GM12874 (cell line): ENCODE results near the gene ECI2.

Source experiments
- TF ChIP-seq, protein P1 (sequence below): IDR thresholded peaks from 2 replicates; pipeline ENCODE4 v1.5.1; 2011; ENCODE audit warnings: low read depth, mild to moderate bottlenecking, control low read depth, low read length, moderate library complexity; ENCODE audit not compliant: insufficient read depth

The ECI2 gene, protein sequence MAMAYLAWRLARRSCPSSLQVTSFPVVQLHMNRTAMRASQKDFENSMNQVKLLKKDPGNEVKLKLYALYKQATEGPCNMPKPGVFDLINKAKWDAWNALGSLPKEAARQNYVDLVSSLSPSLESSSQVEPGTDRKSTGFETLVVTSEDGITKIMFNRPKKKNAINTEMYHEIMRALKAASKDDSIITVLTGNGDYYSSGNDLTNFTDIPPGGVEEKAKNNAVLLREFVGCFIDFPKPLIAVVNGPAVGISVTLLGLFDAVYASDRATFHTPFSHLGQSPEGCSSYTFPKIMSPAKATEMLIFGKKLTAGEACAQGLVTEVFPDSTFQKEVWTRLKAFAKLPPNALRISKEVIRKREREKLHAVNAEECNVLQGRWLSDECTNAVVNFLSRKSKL

GRCh38 chr6:4134841-4135664 lies at the start of gene ECI2:
TSS of gene ECI2 (minus strand) at chr6:4135575. CDS start at chr6:4135560, 15 bp downstream.
- TF ChIP-seq, protein P1, sequence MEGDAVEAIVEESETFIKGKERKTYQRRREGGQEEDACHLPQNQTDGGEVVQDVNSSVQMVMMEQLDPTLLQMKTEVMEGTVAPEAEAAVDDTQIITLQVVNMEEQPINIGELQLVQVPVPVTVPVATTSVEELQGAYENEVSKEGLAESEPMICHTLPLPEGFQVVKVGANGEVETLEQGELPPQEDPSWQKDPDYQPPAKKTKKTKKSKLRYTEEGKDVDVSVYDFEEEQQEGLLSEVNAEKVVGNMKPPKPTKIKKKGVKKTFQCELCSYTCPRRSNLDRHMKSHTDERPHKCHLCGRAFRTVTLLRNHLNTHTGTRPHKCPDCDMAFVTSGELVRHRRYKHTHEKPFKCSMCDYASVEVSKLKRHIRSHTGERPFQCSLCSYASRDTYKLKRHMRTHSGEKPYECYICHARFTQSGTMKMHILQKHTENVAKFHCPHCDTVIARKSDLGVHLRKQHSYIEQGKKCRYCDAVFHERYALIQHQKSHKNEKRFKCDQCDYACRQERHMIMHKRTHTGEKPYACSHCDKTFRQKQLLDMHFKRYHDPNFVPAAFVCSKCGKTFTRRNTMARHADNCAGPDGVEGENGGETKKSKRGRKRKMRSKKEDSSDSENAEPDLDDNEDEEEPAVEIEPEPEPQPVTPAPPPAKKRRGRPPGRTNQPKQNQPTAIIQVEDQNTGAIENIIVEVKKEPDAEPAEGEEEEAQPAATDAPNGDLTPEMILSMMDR = no peak

- TF ChIP-seq, protein P1 = no peak
Measured at GRCh38 chr6:4180652-4181255, 45.4 kb upstream of the ECI2 start.

DNA sequence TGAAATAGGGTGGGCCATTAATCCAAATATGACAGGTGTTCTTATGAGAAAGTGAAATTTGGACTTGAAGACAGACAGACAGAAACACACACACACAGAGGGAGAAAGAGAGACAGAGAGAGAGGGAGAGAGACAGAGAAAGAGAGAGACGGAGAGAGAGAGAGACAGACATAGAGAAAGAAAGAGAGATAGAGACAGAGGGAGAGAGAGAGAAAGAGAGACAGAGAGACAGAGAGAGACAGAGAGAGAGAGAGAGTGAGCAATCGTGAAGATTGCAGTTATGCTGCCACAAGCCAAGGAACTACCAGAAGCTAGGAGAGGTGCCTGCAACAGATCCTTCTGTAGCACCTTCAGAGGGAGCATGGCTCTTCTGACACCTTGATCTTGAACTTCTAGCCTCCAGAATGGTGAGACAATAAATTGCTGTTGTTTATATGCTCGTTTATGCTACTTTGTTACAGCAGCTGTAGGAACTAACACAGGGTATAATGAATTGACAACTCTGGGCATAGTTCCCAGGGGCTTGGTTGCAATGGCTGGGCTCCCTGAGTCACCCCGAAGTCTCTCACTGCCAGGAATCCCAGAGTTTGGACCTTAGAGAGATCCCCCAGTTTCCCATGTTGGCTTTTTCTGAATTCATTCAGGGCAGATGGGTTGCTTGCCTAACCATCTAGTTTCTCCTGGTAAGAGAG lies 44.7 kb upstream of the ECI2 start:
- TF ChIP-seq, protein P1 = no peak

DNA sequence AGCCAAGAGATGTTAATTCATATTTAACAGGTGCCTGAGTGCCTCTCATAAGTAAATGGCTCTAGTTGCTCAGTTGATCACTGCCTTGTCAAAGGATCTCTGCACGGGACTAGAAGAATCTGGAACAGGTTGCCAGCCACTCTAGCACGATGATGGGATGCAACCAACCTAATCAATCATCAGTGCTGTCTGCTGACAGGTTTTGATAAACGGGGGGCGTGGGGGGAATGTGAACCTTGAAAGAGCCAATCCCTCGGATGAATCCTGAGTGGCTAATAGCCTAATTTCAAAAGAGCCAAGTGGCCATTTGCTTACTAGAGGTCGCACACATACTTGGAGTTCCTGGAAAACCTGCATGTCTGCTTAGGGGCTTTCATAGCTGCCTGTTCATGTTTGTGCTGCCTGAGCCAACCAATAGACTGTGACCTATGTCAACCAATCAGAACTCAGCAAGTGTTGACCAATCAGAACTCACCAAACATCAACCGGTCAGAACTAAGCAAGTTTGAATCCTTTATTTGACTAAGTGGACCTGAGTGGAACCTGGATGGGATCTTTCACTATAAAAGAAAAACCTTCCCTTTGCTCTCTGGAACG lies 43.5 kb upstream of the ECI2 start:
- TF ChIP-seq, protein P1 = no peak

GRCh38 chr6:4176907-4177306 lies 41.5 kb upstream of the ECI2 start:
- TF ChIP-seq, protein P1 = no peak

DNA sequence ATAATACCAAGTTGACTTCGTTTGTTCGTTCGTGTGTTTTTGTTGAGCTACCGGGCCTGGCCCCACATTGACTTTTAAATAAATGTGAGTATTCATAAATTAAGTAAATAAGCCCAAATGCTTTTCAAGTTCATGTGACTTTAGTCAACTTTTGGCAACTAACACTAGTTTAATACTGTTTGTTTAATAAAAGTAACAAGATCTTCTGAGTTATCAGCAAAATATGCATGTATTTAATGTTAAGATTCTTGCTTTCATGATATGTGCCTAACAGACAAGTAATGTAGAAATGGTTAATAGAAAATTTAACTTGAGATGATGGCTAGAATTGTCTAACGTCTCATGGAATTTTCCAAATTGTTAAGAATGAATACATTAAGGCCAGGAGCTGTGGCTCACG lies 38.7 kb upstream of the ECI2 start:
- TF ChIP-seq, protein P1 = no peak
